ENCODE measurements around the gene UNC119B. TPM values are rescaled to one million over a fixed set of nuclear protein-coding genes. Genes with fewer than 3 reads are reported as not detected.

Gene UNC119B
- total RNA-seq, 4 donors from 2014 or later = 44.1 to 65.3 (median 61.6) TPM

- Histone ChIP-seq H3K4me1 (peaks cover 23% of the 10 kb centered on the region in 2 donors), H3K36me3 (no peaks in the 10 kb centered on the region), H3K27ac (no peak overlapping the region), H3K4me3 (replicated peaks in 1 of 3) (no peak overlapping the region), H3K9me3 (no peaks in the 10 kb centered on the region), H3K27me3 (no peaks in the 10 kb centered on the region)
- TF ChIP-seq, protein P1, sequence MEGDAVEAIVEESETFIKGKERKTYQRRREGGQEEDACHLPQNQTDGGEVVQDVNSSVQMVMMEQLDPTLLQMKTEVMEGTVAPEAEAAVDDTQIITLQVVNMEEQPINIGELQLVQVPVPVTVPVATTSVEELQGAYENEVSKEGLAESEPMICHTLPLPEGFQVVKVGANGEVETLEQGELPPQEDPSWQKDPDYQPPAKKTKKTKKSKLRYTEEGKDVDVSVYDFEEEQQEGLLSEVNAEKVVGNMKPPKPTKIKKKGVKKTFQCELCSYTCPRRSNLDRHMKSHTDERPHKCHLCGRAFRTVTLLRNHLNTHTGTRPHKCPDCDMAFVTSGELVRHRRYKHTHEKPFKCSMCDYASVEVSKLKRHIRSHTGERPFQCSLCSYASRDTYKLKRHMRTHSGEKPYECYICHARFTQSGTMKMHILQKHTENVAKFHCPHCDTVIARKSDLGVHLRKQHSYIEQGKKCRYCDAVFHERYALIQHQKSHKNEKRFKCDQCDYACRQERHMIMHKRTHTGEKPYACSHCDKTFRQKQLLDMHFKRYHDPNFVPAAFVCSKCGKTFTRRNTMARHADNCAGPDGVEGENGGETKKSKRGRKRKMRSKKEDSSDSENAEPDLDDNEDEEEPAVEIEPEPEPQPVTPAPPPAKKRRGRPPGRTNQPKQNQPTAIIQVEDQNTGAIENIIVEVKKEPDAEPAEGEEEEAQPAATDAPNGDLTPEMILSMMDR (IDR thresholded peaks at IDR 0.05) = no peak
- TF ChIP-seq POLR2A (IDR thresholded peaks at IDR 0.05) = no peak
- DNase-seq = no peak
- intact Hi-C loops (cut with DNase I) = no loop called here
- 67 to 69% methylated on average over 3 of the region's 3 CpGs for WGBS, 2 donors
These were observed 24.7 kb upstream of the UNC119B start for GRCh38 chr12:120685522-120685921.

DNA sequence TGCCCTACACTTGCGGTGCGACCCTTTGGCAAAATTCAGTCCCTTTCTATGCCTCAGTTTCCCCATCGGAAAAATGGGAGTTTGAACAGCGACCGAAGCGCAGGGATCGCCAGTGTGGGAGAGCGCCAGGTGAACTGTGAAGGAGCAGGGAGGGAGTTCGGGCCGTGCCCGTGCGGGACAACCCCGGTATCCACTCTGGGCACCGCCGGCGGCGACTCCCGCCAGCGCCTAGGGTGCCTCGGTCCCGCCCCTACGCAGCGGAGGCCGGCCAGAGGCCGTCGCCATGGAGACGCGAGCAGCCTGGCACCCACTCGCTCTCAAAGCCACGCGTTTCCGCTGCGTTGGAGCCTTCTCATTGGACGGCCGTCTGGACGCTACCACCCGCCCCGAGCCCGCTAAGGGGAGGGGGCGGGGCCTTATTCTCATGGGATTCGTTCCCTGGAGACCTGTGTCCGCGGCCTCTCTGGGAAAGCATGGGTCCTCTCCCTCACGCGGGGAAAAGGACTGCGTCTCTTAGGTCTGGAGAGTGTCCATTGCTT, 24.0 kb upstream of the UNC119B start:
- H3K9me3 ChIP-seq = no peaks in the 10 kb centered on the region
- peak; percentile 33 to 90 for TF ChIP-seq POLR2A (IDR thresholded peaks at IDR 0.05)
- TF ChIP-seq, protein P1 (IDR thresholded peaks at IDR 0.05) = no peak
- intact Hi-C loops (cut with DNase I) = loop anchor here (2.0 kb wide), 1 partner anchor 25 kb away; the partner anchor contains the start of gene UNC119B
- H3K36me3 ChIP-seq = no peaks in the 10 kb centered on the region
- whole genome bisulfite sequencing, 2 donors = 1 to 2% methylated on average over 8 to 41 of the region's 46 CpGs
- H3K4me3 ChIP-seq (replicated peaks in 1 of 3) = peak overlapping the region; percentile 11 to 92 (median 48)
- DNase-seq = peak; percentile 99
- no peaks in the 10 kb centered on the region for H3K27me3 ChIP-seq
- H3K27ac ChIP-seq = peak overlapping the region; percentile 76 to 95 (median 79)
- H3K4me1 ChIP-seq = peaks cover 24 to 30% of the 10 kb centered on the region in 2 donors

GRCh38 chr12:120686690-120687577, 23.3 kb upstream of the UNC119B start, which contains the start of gene MLEC:
MLEC (plus strand) TSS chr12:120687149; CDS start chr12:120687297, 148 bp downstream.
- Histone ChIP-seq H3K9me3 (no peaks in the 10 kb centered on the region), H3K36me3 (no peaks in the 10 kb centered on the region), H3K4me3 (replicated peaks in 1 of 3) (peak within 1 kb of the TSS; percentile 72 to 97 (median 92)), H3K27ac (peak within 1 kb of the TSS; percentile 76 to 95 (median 79)), H3K27me3 (no peaks in the 10 kb centered on the region), H3K4me1 (peaks cover 27 to 35% of the 10 kb centered on the region in 2 donors)
- intact Hi-C loops (cut with DNase I) = loop anchor here (2.0 kb wide), 1 partner anchor 24 kb away; the partner anchor contains the start of gene UNC119B
- TF ChIP-seq, protein P1 (IDR thresholded peaks at IDR 0.05) = peak in 1 of 6 experiments; percentile 14
- peak in 1 of 2 donors; percentile 97 for TF ChIP-seq POLR2A (IDR thresholded peaks at IDR 0.05)
- WGBS, 2 donors = 0 to 5% methylated on average over 4 to 23 of the region's 84 CpGs
- DNase-seq = peak; percentile 99

DNA sequence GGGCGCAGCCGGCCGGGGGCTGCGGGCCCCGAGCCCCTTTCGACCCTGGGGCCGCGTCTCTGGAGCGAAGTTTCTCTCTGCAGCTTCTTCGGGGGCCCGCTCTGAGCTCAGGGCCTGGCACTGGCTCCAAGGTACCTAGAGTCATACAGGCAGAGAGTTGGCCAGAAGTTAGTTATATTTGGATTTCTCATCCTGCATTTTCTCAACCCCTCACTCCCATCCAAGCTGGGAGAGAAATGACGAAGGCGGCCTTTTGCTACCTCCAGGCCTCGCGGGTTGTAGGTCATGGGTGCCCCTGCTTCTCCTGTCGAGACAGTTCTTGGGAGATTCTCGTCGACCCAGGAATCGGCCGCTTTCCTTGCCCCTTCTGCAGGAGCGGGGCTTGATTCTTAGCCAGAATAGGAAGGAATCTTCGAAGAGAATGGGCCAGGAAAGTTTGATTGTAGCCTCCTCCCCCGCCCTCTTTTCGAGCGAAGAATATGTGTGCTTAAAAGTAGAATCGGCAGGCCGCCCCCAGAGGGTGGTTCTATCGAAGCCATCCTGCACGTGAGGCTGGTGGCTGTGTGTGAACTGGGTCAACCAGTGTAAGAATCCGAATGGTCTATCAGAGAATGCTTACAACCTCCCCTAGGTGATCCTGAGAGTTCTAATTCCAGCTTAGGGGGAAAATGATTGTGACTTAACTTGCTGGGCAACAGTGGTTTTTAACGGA, 22.5 kb upstream of the UNC119B start:
- WGBS, 2 donors = 0% methylated on average over 14 to 30 of the region's 31 CpGs
- H3K36me3 ChIP-seq = no peaks in the 10 kb centered on the region
- TF ChIP-seq, protein P1 (IDR thresholded peaks at IDR 0.05) = no peak
- TF ChIP-seq POLR2A (IDR thresholded peaks at IDR 0.05) = no peak
- H3K27me3 ChIP-seq = no peaks in the 10 kb centered on the region
- peaks cover 27 to 35% of the 10 kb centered on the region in 2 donors for H3K4me1 ChIP-seq
- peak overlapping the region; percentile 72 to 97 (median 92) for H3K4me3 ChIP-seq (replicated peaks in 1 of 3)
- peak; percentile 45 to 48 for DNase-seq
- intact Hi-C loops (cut with DNase I) = loop anchor here (2.0 kb wide), 1 partner anchor 23 kb away; the partner anchor contains the start of gene UNC119B
- H3K27ac ChIP-seq = peak overlapping the region; percentile 59 to 95 (median 70)
- H3K9me3 ChIP-seq = no peaks in the 10 kb centered on the region
